Regular cardiac myocyte (primary cell): ENCODE measurements around the gene PLA2G7. TPM values are rescaled to one million over a fixed set of nuclear protein-coding genes. Genes with fewer than 3 reads are reported as not detected.

Source experiments
- total RNA-seq: library from RNA; depleted of rRNA; stranded (reverse); fragments of >200 nt; gene quantifications from 2 replicates; pipeline ENCODE4 v1.2.3, GENCODE V29; 2014

PLA2G7 gene
- under 0.01 TPM in 1 of 2 replicates, not detected in the other for total RNA-seq

DNA sequence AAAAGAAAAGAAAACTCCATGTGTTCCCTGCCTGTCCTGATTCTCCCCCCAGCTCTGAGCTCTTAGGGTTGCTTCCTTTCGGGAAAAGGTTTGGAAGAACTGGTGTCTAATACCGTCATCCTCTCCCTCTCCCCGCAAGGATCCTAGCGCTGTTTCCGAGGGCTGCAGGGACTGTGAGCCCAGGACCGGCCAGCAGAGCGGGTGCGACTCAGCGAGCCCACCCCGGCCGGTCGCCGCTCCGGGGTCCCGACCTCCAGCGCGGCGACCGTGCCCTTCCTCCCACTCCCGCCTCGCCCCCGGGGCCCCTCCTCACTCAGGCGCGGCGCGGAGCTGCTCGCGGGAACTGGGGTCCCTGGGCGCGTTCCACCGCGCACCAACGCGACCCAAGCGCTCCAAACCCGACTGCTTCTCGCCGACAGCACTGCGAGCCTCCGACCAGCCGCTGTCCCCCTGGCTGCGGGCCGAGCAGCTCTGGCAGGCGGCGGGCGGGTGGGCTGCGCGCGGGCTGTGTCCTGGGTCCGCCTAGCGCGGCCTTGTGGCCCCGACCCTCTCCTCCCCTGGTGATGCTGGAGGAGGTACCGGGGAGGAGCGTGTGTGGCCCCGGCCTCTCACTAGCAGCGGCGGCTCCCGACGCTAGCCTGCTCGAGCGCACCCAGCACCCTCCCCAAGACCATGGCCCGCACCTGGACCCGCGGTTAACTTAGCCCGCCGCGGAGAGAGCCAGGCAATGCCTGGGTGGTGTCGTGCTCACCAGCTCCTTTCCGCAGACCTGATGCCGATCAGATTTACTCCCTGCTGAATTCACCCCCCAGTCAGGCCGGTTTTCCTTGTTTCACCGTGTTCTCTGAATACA, at the start of gene PLA2G7:
PLA2G7 (minus strand) TSS at position 509 of the 853 bp plus-strand sequence. CDS start 12,484 bp downstream, outside the sequence.

DNA sequence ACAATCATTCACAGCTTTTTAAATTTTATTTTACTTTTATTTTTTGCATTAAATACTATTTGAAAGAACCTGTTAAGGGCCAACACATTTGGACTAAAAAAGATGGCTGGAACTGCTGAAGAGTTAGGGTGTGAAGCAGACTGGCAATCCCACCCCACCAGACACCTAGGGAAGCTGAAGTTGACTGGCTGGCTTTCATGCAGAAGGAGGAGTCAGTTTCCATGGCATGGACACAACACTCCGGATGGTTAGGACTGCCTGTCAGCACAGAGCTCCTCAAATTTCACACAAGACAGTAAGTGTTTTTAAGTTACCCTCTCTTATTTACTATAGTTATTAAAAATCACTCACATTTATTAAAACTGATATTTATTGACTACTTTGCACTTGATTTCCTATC, 11.5 kb upstream of the PLA2G7 start, which contains the start of gene ANKRD66:
ANKRD66 (plus strand) TSS at position 238 of the 400 bp plus-strand sequence. CDS start 5,016 bp downstream, outside the sequence.

DNA sequence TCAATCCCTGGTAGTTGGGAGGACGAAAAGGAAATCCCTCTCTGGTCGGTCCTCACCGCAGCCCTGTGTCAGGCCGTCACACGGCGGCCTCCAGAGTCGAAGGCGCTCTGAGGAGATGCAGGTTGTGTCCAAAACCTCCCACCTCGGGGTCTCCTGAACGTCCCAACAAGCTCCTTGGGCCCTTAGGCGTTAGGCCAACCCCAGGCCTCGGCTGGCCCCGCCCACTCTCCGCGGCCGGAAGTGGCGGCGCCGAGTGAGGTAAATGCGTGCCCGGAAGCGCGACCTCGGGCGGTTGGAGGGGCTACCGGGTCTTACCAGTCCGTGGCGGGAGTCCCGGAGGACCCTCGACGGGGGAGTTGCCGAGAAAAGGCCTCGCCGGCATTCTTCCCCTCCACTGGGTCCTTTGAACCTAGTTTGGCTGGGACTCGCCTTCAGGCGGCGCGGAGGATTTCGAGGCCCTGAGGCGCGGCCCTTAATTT, 47.5 kb downstream of the PLA2G7 start, which contains the start of gene TDRD6:
TDRD6 (plus strand) TSS at position 267 of the 479 bp plus-strand sequence. CDS start 244 bp downstream, outside the sequence.

Other genes starting within 250 kb of the PLA2G7 start
- gene RCAN2, start 243.9 kb downstream of the PLA2G7 start, total RNA-seq: 0.85 and 1.2 TPM in 2 replicates
- gene CYP39A1, start 82.6 kb downstream of the PLA2G7 start, total RNA-seq: under 0.01 and 1.1 TPM in 2 replicates
- 1.5 and 4.5 TPM in 2 replicates for gene SLC25A27, start 82.4 kb downstream of the PLA2G7 start, total RNA-seq
- gene TDRD6, start 47.5 kb downstream of the PLA2G7 start, total RNA-seq: under 0.01 TPM in 2 replicates
- not detected in 2 replicates for gene ANKRD66, start 11.6 kb upstream of the PLA2G7 start, total RNA-seq
- not detected in 2 replicates for gene MEP1A, start 58.0 kb upstream of the PLA2G7 start, total RNA-seq
- 43.1 TPM in 2 replicates for gene ADGRF5, start 186.6 kb upstream of the PLA2G7 start, total RNA-seq